HG03095 (cell line): ENCODE results near the gene FBXO41.
A peak's percentile ranks its signal among the peaks of the same experiment; 100 is the strongest.
"Not testable (repeated sequence)": the region's sequence is repeated elsewhere in the genome, so short reads cannot be mapped to it uniquely, and the experiment has no call there.

ENCODE experiments used
- ATAC-seq: cut with Tn5 transposase; IDR thresholded peaks from one replicate; pipeline ENCODE4 v1.9.1; 2021; ENCODE audit warnings: moderate library complexity; ENCODE audit not compliant: unreplicated experiment

The FBXO41 gene

DNA sequence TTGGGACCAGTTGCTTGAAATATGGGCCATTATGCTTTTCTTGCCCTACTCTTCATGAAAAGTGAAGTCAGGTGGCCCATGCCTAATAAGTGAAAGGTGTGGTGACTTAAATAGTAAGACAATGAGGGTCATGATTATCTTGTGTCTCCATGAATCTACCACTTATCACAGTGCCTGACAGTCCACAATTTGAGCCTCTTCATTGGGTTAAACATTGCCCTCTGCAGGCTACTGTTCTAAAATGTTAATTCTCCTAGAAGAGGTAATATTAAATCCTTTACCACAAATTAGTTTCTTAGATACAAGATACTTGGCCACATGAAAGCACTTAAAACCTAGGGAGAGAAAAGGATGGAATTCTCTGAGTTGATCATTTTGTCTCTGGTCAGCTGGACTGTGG, 5.0 kb upstream of the FBXO41 start:
- no peak for ATAC-seq

DNA sequence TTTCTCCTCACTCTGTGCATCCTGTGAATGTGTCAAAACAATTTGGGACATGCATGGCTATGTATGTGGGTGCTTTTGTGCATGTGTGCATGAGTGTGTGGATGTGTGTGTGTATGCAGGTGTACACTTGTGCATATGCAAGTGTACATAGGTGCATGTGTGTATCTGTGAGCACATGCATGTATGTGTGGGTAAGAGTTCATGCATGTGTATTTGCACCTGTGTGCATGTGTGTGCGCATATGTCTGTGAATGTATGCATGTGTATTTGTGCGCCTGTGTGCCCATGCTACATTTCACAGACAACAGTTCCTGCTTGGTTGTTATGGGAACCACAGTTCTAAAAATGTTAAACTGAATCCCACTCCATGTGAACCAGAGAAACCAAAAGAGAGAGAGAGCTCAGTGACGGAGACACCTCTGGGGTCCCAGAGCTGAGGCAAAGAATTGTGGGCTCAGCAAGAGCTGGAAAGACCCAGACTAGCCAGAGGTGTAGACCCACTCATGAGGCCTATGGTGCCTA, 1.9 kb upstream of the FBXO41 start:
- no peak for ATAC-seq

DNA sequence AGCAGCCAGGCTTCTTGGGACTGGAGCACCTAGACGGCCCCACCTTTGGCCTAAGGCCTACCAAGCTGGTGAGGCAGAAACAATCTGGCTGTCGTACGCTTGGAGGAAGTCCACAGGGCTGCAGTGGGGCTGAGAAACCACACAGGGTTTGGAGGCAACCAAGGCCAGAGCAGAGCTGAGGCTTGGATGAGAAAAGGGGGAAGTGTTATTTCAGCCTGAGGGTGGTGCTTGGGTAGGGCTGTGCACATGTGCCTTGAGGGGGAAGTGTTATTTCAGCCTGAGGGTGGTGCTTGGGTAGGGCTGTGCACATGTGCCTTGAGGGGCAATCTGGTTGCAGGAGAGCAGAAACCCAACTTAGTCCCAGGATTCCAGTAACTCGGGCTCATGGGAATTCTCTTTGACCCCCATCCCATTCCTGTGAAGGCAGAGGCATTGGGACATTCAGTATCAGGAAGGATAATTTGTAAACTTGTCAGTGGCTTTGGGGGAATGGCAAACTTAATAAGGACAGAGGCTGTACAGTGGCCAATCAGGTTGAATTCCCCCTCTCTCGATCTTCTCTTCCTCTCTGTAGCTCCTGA, 971 bp upstream of the FBXO41 start:
- peak; percentile 56 for ATAC-seq

DNA sequence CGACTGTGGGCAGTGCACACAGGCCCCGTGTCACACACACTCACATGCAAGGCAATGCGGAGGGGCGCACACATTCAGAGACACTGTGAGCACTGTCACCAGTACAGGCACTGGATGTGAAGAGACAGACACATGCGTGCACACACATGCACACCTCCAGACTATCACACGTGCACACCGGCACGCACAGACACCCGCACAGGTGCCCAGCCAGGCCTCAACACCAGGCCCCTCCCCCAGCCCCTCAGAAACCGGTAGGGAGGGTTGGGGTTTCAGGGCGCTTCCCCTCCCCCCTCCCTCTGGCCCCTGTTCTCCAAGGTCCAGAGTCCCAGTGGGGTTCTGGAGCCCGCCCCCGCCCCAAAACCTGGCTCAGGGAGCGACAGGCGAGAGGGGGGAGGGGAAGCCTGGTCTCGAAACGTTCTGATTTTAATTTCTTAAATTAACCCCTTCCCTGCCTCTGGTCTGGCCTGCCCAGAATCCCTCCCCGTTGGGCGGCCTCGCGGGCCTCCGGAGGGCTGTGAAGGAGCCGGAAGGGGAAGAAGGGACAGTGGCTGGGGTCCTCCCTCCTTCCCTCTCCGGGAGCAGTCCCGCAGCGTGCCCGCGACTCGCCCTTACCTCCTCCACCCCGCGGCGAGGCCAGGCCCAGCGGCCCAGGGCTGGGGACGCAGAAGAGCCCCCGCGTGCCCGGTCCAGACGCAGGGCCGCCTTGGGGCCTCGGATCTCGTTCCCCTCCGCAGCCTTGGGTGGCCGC, 558 bp downstream of the FBXO41 start:
- peak; percentile 13 for ATAC-seq

DNA sequence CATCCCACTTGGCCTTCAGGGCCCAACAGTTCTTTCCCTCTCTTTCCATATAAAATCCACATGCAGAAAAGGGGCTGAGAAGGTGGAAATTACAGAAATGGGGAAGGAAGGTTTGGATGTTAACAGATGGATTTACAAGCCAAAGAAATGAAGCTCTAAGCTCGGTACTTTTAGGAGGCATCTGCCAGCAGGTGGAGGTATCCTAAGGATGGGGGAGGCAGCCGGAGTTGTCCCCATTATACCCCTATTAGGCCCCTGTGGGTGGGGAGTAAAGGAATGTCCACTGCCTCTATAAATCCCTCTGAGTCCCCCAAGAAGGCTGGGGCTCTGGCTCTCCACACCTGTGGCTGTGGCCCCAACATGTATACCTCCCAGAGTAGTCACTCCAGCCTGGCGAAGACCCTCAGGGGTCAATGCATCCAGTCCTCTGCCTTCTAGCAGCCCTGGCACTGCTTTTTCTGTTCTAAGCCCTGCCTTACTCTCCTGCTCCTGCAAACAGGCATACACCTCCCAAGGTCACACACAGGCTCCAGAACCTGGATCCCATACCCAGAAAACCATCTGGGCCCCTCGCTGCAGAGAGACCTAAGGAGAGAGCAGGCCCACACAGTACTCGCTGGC, 1.2 kb downstream of the FBXO41 start:
- no peak for ATAC-seq

DNA sequence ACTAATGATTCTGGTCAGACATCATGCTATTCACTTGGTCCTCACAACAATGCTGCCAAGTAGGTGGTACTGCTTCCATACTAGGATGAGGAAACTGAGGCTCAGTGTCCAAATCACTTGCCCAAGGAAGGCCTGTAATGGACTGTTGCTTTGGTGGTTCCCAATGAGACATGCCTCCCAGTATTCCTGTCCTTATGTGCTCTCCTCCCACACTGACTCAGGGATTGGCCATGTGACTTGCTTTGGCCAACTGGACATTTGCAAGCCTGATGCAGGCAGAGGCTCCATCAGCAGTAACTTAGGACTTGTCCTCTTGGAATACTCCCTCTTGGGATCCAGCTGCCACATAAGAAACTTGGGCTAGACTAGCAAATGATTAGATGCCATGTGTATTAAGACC, 3.0 kb downstream of the FBXO41 start:
- no peak for ATAC-seq

DNA sequence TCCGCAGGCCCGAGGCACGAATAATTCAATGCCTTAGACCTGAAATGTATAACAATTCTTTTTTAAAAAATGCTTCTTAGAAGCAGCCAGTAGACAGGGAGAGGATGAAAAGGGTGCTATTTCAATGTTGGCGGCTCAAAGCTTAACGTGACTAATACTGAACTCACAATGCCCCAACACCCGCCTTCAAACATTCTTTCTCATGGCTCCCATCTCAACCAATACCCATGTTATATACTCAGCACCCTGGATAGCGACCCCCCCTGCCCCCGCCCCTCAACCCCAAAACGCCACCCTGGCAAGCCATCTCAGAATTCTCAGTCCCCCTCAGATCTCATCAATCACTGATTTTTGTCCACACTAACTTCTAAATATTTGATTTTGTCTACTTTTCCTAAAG, 4.4 kb downstream of the FBXO41 start:
- no peak for ATAC-seq

DNA sequence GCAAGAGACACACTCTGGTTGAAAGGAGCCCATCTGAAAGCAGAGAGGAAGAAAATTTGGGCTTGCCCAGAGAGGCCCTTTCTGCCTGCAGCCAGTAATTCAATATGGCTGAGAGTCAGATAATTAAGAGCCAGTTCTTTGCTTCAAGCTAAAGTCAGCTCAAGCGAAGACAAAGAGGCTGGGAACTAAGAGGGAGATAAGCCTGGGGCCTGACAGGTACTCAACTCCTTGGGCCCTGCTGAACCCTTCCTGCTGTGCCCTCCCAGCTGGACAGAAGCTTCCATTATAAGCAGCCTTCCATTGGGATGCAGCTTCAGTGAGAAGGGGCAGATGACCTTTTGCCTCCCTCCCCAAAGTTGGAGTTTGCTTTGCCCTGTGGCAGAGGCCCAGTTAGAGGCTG, 12.0 kb downstream of the FBXO41 start:
- no peak for ATAC-seq

DNA sequence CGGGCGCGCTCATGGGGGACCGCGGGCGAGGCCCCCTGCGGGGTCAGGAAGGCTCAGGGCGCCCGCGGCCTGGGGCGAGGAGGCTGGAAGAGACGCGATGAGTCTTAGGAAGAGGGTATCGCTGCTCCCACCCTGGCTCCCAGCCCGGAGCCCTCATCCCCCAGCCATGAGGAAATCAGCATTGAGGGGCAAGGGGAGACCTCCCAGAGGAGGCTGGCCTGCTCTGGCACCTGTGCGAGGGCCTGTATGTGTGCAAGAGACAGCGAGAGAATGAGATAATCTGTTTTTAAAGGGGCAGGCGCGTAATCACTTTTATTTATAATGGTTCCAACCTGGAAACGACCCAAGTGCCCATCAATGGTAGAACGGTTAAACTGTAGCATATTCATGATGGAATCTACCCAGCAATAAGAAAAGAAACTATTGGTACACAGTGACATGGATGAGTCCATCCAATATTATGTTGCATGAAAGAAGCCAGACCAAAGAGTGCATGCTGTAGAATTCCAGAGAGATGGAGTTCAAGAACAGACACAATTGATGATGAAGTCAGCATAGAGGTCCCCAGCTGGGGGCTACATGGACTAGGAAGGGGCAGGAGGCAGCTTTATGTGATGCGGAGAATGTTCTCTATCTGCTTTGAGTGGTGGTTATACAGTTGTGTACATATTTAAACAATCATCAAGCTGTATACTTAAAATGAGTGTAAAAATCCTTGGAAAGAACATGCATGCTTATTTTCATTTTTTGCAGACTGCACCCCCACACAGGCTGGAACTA, 14.4 kb downstream of the FBXO41 start:
- ATAC-seq = no peak

DNA sequence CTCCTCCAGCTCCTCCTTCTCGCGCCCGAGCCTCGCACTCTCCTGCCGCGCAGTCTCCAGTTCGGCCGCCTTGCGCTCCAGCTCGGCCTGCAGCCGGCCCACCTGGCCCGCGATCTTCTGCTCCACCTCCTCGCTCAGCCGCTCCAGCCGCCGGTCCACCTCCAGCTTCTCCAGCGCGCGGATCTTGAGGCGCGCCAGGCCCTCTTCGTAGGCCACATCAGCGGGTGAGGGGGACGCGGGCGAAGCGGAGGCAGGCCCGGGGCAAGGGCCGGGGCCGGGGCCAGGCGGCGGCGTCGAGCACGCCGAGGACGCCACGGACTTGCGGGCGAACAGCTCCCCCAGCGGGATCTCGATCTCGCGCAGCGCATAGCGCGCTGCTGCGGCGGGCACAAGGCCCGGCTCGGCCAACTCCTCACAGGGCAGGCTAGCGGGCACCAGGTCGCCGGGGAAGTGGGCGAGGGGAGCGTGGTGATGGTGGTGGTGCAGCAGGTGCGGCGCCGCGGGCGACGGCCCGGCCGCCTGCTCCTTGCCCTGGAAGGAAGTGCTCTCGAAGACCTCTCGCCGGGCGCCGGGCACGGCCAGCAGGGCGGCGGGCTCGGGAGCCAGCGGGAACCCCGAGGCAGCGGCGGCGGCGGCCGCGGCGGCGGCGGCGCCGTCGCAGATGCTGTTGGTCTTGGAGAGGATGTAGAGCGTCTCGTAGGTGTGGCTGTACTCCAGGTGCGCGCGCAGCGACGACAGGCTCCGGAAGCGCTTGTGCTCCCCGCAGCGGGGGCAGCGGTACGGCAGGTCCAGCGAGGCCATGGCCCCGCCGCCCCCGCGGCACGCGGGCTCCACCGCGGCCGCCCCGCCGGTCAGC, 15.2 kb downstream of the FBXO41 start:
- ATAC-seq = peak; percentile 81

DNA sequence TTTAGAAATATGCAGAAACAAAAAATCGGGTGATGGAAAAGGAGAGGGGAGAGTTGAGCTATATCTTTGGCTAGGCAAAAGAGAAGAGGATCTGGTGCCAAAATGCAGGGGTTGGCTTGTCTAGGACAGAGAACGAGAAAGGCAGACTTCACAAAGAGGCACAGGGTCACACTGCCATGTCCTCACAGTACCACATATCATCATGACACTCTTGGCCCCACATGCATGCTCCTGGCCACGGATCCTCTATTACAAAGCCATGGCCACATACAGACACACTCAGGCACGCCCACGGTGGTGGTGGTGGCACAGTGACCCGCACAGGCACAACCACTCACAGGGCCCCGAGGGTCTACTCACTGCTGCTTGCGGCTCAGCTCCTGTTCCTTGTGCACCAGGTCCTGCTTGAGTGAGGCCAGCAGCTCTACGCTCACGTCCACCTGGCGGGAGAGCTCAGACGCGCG, 15.9 kb downstream of the FBXO41 start:
- no peak for ATAC-seq

DNA sequence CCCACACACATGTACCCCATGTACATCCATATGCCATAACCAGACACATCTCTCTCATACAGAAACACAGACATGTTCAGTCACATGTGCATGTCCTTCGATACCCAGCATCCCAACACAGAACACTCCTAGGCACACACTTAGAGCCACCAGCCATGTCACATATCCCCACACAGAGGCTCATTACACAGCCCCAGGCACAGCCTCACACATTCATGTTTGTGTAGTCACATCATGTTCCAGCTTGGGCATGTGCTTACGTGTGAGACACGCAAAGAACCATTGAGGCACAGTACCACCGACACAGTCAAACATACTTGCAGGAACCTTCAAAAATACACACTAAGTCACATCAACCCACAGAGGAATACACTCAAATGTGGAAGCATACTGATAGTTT, 17.3 kb downstream of the FBXO41 start:
- no peak for ATAC-seq

DNA sequence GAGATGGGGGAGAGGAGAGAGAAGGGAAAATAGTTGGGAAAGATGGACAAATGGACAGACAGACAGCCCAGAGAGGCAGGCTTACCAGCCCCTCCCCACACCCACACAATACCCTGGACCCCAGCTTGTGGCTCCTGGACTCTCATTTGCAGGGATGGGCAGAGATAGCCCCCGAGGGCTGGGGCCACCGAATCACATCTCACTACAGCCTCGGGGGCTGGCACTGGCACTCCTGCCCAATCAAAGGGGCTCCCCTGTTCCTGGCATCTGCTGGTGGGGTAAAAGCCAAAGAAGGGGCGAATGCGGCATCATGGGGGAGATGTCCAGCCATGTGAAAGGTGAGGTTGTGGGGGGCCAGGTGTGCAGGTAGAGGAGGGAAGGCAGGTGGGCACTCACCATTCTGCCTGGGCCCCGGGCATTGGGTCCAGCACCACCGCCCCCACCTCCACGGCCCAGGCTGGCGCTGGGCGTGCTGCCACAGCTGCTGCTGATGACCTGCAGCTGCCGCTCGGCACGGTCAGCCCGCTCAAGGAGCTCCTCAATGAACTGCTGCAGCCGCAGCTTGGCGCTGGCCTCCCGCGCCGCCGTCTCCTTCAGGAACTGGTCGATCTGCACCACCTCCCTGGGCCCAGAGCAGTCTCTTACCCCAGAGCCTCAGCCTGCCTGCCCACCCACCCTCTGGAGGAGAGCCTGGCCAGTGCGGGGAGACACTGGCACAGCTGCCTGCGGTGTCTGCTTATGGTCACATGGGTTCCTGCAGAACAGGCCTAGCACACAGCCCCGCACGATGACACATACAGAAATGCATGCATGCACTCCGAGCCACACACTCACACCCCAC, 18.0 kb downstream of the FBXO41 start:
- ATAC-seq = no peak

DNA sequence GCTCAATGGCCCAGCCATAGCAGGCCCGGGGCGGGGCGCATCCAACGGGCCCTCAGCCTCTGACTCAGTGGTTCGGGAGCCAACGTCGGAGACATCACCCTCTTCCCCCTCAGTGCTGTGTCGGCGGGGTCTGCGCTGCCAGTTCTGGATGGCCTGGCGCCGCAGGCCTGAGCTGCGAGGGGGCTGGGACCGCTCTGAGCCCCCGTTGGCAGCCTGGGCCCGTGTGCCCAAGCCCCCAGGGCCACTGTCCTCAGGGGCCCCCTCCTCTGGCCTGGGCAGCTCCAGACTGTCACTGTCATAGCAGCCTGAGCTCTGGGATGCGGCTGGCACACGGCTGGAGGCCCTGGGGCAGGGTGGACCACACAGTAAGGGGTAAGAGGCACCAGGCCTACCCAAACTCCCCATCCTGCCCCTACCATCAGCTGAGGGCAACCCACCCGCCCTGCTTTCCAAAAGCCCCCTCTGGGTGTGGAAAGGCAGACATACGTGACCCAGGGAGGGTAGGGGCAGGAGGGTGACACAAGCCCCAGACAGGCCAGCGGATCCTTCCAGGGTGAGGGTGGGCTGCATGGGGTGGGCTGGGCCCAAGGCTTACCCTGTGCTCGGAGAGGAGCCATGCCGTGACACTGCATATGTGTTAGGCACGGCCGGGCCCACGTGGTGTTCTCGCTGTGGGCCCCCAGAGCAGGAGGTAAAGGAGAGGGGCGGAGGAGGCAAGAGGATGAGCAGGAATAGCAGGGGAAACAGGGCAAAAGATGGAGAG, 18.8 kb downstream of the FBXO41 start:
- no peak for ATAC-seq

DNA sequence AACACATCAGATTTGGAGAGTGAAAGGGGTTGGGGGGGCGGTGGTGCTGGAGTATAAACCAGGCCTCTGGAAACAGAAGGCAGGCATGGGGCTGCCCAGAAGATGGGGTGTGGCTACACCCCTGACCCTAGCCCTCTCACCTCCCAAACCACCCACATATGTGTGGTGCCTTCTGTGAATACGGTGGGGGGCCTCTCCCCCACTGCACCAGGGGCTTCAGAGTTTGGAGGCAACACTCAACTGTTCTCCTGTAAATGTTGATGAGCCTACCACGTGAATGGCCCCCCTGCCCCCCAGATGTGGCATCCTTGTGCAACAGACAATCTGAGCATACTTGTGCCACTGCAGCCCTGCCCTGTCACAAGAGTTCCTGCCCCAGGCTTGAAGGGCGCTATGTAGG, 19.5 kb downstream of the FBXO41 start:
- no peak for ATAC-seq

DNA sequence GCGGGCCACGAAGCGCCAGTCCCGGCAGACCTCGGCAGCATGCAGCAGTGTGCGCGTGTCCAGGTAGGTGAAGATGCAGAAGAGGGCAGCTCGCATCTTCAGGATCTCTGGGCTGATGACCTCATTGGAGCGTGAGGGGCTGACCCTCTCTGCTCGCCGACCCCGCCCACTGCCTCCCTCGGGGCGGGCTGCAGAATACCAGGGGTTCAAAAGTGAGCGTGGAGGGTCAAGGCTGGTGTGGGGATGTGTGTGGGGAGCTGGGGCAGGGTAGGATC, 20.0 kb downstream of the FBXO41 start:
- no peak for ATAC-seq

DNA sequence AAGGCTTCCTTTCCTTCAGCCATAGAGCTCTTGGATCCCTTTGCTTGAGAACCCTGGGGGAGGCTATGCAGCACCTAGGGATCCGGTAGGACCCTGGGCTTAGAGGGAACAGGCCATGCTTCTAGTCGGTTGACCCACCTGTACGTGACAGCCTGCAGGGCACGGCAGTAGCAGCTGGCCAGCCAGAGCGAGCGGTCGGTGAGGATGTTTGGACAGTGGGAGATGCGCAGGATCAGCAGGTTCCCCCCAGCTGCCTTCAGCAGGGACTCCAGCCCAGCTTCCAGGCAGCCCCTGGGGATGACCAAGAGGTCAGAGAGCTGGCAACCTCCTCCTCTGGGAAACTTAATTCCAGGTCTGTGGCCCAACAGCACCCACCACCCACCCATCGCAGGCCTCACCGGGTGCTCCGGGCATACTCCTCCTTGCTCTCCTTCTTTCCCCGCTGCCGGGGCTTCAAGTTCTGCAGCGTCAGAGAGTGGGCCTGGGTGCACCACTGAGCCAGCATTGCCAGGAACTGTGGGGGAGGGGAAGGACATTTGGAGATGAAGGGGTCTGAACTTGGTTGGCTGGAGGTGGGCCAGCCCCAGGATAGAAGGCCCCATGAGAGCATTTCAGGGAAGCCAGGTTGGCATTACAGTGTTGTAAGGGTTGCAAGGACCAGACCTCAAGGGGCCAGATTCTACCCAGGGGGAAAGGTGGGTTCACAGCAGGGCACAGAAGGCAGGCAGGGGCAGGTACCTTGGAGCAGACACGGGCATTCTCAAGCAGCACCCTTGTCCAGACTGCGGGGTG, 20.5 kb downstream of the FBXO41 start:
- no peak for ATAC-seq

DNA sequence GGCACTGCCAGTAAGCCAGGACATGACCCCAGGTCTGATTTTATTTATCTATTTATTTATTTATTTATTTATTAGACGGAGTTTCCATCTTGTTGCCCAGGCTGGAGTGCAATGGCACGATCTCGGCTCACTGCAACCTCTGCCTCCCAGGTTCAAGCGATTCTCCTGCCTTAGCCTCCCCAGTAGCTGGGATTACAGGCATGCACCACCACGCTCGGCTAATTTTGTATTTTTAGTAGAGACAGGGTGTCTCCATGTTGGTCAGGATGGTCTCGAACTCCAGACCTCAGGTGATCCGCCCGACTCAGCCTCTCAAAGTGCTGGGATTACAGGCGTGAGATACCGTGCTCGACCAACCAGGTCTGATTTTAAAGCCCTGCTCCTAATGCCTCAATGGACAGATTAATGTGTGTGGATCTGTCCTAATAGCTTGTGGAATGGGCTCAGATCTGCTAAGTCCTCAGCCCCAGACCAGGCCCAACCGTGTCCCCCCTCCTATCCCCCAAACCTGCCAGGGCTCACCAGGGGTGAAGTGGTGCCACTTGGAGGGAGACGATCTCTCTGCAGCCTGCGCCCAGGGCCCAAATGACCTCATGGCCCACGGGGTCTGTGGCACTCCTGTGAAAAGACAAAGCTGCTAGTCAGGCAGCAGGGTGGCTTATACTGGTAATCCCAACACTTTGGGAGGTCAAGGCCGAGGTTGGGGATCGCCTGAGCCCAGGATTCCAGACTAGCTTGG, 21.4 kb downstream of the FBXO41 start:
- not testable (repeated sequence) for ATAC-seq
